Esophagus squamous epithelium (tissue), 5 donors: ENCODE measurements around the gene GPR31. TPM values are rescaled to one million over a fixed set of nuclear protein-coding genes. Genes with fewer than 3 reads are reported as not detected.

Source experiments
- DNase-seq: peaks from one replicate; lab custom pipeline; 2025; lab: John Stamatoyannopoulos, UW
- H3K27ac ChIP-seq, 4 donors: fragments of 200-600 bp; sonication (generic); one replicate each; pipeline ENCODE4 v1.5.1; 2016 to 2019; ENCODE audit warnings: mild to moderate bottlenecking in 1 of 4
- H3K27me3 ChIP-seq, 4 donors: fragments of 200-600 bp; sonication (generic); 1 replicate in 3 of 4; 2 replicates in 1 of 4; pipeline versions ENCODE4 v1.5.1 to v1.6.0; 2017 to 2021; ENCODE audit warnings: antibody characterized with exemption in 1 of 4
- H3K36me3 ChIP-seq, 3 donors: fragments of 200-600 bp; sonication (generic); one replicate each; pipeline ENCODE4 v1.5.1; 2016 to 2019
- H3K4me1 ChIP-seq, 3 donors: fragments of 200-600 bp; sonication (generic); one replicate each; pipeline ENCODE4 v1.5.1; 2017 to 2019
- H3K4me3 ChIP-seq, 4 donors: fragments of 200-600 bp; sonication (generic); 1 replicate in 3 of 4; 2 replicates in 1 of 4; pipeline ENCODE4 v1.5.1; 2016 to 2019; ENCODE audit warnings: mild to moderate bottlenecking in 2 of 4, moderate library complexity in 1 of 4
- H3K9me3 ChIP-seq, 3 donors: fragments of 200-600 bp; sonication (generic); one replicate each; pipeline ENCODE4 v1.5.1; 2016 to 2019
- POLR2A ChIP-seq, 4 donors: fragments of 450-650 bp; IDR thresholded peaks; one replicate each; pipeline ENCODE4 v1.6.1; 2017; ENCODE audit warnings: antibody characterized with exemption in 4 of 4, mild to moderate bottlenecking in 4 of 4, moderate library complexity in 3 of 4
- WGBS, 2 donors: methylation state at CpG; one replicate each; pipeline ENCODE4 v1.1.5; 2018; 5-methylcytosine and 5-hydroxymethylcytosine counted together
- intact Hi-C: fragments of 100-400 bp; cut with DNase I; formaldehyde crosslinking; loops from one replicate; pipeline ENCODE4 v1.15.0; 2022
- total RNA-seq, 4 donors: library from RNA; depleted of rRNA; stranded (reverse); fragments of >200 nt; gene quantifications; one replicate each; pipeline ENCODE4 v1.1.0, GENCODE V29; 2016
- TF ChIP-seq, protein P1 (sequence below), 6 experiments: fragments of 450-650 bp in 4 of 6; fragments of 200-600 bp in 2 of 6; sonication (generic) in 2 of 6; IDR thresholded peaks; one replicate each; pipeline ENCODE4 v1.5.1; 2016 to 2019; ENCODE audit warnings: antibody characterized with exemption in 6 of 6, mild to moderate bottlenecking in 4 of 6, moderate library complexity in 4 of 6
- donor health status: DM: yes; HTN: yes; CAD: no.

The GPR31 gene
- total RNA-seq, 4 donors from 2014 or later: not detected

DNA sequence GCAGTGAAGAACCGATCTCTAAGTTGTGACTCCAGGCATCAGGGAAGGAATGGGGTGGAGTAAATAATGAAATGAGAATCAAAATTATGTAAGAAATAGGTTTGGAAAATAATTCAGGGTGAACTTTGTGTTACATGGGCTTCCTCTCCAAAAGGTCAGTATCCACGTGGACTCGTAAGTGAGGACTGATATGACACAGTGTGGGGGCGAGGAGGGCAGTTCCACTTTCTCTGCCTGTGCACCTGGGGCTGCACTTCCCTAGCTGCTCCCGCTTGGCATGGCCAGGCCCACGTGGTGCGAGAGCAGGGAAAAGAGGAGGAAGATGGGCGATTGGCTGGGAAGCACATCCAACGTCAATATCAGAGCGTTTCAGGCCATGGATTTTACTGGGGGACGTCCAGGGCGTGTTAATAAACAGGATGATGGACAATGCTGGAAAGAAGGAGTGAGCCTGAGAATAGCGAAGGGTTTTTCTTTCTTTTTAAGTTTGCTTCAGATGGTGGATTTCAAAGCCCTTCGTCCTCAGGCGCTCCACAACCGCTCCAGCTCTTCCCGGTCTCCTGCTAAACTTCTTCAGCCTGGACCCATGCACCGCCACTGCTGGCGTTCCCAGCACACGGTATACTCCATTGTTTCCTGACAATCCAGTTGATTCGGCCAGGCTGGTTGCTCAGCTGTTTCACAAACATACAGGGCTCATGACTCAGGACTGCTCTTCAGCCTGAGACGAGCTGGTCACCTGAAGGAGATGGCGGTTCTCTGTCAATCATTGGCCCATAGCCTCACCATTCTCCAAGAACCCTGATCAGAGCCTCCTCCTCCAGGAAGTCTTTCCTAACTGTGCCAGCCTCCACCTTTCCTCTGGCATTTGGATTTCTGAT lies 23.1 kb downstream of the GPR31 start:
- Histone ChIP-seq H3K9me3 (no peaks in the 10 kb centered on the region), H3K4me3 (no peak overlapping the region), H3K27me3 (peaks cover 0 to 4% (median 0%) of the 10 kb centered on the region in 4 donors), H3K4me1 (no peaks in the 10 kb centered on the region), H3K36me3 (no peaks in the 10 kb centered on the region), H3K27ac (no peak overlapping the region)
- intact Hi-C loops: no loop called here
- WGBS, 2 donors: 83 to 86% methylated on average over 23 of the region's 23 CpGs
- no peak for DNase-seq
- TF ChIP-seq POLR2A (IDR thresholded peaks at IDR 0.05): no peak
- TF ChIP-seq, protein P1, sequence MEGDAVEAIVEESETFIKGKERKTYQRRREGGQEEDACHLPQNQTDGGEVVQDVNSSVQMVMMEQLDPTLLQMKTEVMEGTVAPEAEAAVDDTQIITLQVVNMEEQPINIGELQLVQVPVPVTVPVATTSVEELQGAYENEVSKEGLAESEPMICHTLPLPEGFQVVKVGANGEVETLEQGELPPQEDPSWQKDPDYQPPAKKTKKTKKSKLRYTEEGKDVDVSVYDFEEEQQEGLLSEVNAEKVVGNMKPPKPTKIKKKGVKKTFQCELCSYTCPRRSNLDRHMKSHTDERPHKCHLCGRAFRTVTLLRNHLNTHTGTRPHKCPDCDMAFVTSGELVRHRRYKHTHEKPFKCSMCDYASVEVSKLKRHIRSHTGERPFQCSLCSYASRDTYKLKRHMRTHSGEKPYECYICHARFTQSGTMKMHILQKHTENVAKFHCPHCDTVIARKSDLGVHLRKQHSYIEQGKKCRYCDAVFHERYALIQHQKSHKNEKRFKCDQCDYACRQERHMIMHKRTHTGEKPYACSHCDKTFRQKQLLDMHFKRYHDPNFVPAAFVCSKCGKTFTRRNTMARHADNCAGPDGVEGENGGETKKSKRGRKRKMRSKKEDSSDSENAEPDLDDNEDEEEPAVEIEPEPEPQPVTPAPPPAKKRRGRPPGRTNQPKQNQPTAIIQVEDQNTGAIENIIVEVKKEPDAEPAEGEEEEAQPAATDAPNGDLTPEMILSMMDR (IDR thresholded peaks at IDR 0.05): no peak

DNA sequence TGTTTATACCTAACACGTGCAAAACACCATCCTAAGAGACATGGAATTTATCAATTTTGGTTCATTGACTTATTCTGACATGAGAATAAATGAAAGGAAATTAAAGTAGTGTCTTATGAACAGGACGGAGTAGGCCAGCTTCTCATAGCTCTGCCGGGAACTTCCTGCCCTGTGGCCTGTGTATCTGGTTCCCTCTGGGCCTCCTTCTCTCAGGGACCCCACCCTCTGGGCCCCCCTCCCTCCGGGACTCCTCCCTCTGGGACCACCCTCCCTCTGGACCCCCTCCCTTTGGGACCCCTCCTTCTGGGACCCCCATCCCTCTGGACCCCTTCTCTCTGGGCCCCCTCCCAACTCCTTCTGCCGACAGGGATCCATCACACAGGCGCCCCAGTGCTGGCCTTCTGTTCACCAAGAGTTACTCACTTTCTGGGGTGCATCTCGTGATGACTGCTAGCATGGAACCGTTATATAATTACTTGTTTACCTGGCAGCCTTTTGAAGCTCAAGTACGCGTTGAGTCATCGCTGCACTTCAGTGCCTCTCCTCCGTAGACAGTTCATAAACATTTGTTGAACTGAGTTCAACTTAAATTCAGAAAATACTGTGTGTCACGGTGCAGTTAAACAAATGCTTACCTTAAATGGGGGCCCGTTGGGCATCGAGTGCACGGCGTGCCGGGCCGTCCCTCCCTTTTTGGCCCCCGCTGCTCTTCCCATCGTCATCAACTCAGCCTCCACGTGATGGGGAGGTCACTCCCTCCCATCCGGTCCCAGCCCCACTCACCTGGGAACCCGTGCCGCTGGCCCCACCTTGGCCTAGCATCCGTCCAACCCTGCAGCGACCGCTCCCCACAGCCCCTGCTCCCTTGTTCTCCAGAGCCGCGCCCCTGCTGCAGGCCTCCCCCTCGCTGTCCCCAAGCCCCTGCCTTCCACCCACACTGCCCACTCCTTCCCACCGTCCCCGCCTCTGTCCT lies 26.8 kb downstream of the GPR31 start:
- no peak for DNase-seq
- H3K9me3 ChIP-seq: no peaks in the 10 kb centered on the region
- H3K27me3 ChIP-seq: no peaks in the 10 kb centered on the region
- H3K4me3 ChIP-seq: no peak overlapping the region
- H3K27ac ChIP-seq: no peak overlapping the region
- no peaks in the 10 kb centered on the region for H3K36me3 ChIP-seq
- intact Hi-C loops: no loop called here
- H3K4me1 ChIP-seq: no peaks in the 10 kb centered on the region
- TF ChIP-seq POLR2A (IDR thresholded peaks at IDR 0.05): no peak
- TF ChIP-seq, protein P1 (IDR thresholded peaks at IDR 0.05): no peak
- WGBS, 2 donors: 62 to 70% methylated on average over 31 to 33 of the region's 33 CpGs

DNA sequence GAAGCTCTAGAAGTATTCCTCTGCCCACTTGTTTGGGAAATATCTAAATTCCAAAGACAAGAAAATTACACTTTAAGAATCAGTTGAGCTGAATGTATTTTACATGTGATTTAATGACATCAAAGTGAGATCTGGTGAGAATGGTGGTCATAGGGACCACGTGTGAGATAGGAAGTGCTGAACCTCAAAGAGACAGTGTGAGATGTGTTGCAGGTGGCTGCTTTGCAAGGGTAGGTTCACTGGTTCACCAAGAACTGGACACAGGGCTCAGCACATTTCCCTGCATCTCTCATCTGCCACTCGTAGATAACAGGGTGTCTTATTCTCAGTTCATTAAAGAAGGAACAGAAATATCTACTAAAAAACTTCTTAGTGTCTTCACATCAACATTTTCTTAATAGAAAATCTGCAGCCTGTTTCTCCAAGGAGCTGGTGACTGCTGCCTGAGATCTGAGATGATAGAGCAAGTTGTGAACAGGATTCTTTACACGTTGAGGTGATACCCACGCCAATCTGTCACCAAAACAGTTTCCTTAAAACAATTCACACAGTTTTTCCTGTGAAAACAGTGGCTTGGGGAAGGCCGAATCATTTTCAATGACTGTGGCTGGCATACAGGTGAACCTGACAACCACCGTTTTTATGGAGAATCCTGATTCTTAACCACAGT lies 27.6 kb downstream of the GPR31 start:
- TF ChIP-seq, protein P1 (IDR thresholded peaks at IDR 0.05): no peak
- TF ChIP-seq POLR2A (IDR thresholded peaks at IDR 0.05): no peak
- intact Hi-C loops: no loop called here
- Histone ChIP-seq H3K4me3 (no peak overlapping the region), H3K27ac (peak overlapping the region in 1 of 4 donors; percentile 21), H3K27me3 (no peaks in the 10 kb centered on the region), H3K36me3 (no peaks in the 10 kb centered on the region), H3K9me3 (no peaks in the 10 kb centered on the region), H3K4me1 (no peaks in the 10 kb centered on the region)
- 61 to 65% methylated on average over 6 of the region's 6 CpGs for WGBS, 2 donors
- DNase-seq: no peak

DNA sequence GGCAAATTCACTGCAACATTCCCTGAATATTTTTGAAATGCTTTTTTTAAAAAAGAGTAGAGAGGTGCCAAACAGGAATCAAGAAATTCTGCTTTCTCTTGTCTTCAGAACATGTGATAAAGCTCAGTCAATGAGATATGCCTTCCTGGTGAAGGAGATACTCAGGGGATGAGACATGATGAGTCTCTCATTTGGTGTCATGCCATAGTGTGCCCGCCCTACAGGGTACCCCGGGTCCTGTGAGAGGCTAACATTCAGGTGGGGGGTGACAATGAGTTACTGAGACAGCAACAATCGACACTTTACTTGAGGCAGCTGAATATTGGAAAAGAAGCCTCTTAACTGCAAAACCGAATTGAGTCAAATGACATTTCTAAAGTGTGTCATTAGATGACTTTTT lies 28.2 kb downstream of the GPR31 start:
- intact Hi-C loops: no loop called here
- TF ChIP-seq, protein P1 (IDR thresholded peaks at IDR 0.05): no peak
- no peak for TF ChIP-seq POLR2A (IDR thresholded peaks at IDR 0.05)
- Histone ChIP-seq H3K27ac (no peak overlapping the region), H3K4me3 (no peak overlapping the region), H3K27me3 (no peaks in the 10 kb centered on the region), H3K9me3 (no peaks in the 10 kb centered on the region), H3K36me3 (no peaks in the 10 kb centered on the region), H3K4me1 (no peaks in the 10 kb centered on the region)
- 71 to 75% methylated on average over 4 of the region's 4 CpGs for WGBS, 2 donors
- DNase-seq: no peak
